Kidney (tissue), 14 donors: ENCODE results near the gene NCBP2L. TPM values are rescaled to one million over a fixed set of nuclear protein-coding genes. Genes with fewer than 3 reads are reported as not detected.

Source experiments
- DNase-seq, 5 donors: peaks; one replicate each; pipeline ENCODE4 v3.0.0-alpha.2; 2013 to 2020
- FAIRE-seq: peaks from 2 replicates; lab custom pipeline; 2012; peaks lifted over from hg19 to GRCh38; lab: Jason Lieb, UNC
- H3K27ac ChIP-seq, 2 donors: one replicate each; pipeline ENCODE4 v1.7.0; 2013; ENCODE audit warnings: low read depth in 2 of 2, low read length in 2 of 2, inconsistent platforms in 1 of 2
- H3K27me3 ChIP-seq: one replicate; pipeline ENCODE4 v1.7.1; 2013; ENCODE audit warnings: low read length, inconsistent platforms; ENCODE audit not compliant: control insufficient read depth, insufficient read depth
- H3K36me3 ChIP-seq, 3 donors: one replicate each; pipeline versions ENCODE4 v1.7.0 to v1.7.1; 2013; ENCODE audit warnings: low read length in 3 of 3, control low read depth in 1 of 3, inconsistent platforms in 1 of 3; ENCODE audit not compliant: insufficient read depth in 3 of 3, control insufficient read depth in 2 of 3
- H3K4me1 ChIP-seq, 3 donors: one replicate each; pipeline versions ENCODE4 v1.7.0 to v1.7.1; 2013; ENCODE audit warnings: low read length in 3 of 3, inconsistent platforms in 1 of 3, low read depth in 1 of 3; ENCODE audit not compliant: control insufficient read depth in 2 of 3, insufficient read depth in 2 of 3
- H3K4me3 ChIP-seq, 3 donors: one replicate each; pipeline versions ENCODE4 v1.7.0 to v1.8.1; 2013; ENCODE audit warnings: low read length in 3 of 3, control low read depth in 1 of 3, inconsistent platforms in 1 of 3
- H3K9ac ChIP-seq, 3 donors: one replicate each; pipeline versions ENCODE4 v1.7.0 to v1.7.1; 2013; ENCODE audit warnings: low read length in 3 of 3, control low read depth in 1 of 3, inconsistent platforms in 1 of 3
- H3K9me3 ChIP-seq, 3 donors: one replicate each; pipeline versions ENCODE4 v1.7.0 to v1.7.1; 2013; ENCODE audit warnings: low read length in 3 of 3, control low read depth in 1 of 3, inconsistent platforms in 1 of 3; ENCODE audit not compliant: control insufficient read depth in 2 of 3, insufficient read depth in 1 of 3
- CTCF ChIP-seq: IDR thresholded peaks from 3 replicates; pipeline ENCODE4 v1.5.1; 2012; ENCODE audit warnings: mild to moderate bottlenecking, moderate library complexity, borderline replicate concordance; ENCODE audit not compliant: insufficient read depth; ENCODE audit errors: extremely low read depth
- intact Hi-C: fragments of 100-400 bp; cut with DNase I; formaldehyde crosslinking; loops from one replicate; pipeline ENCODE4 v1.11.1; 2022
- polyA plus RNA-seq: library from polyadenylated mRNA; stranded (reverse); fragments of 350-450 nt; fragmentation: Illumina TruSeq; extraction: RNeasy Lipid Tissue Mini Kit (QIAGEN cat#74804); gene quantifications from one replicate; pipeline ENCODE4 v1.2.3, GENCODE V29; 2014; ENCODE audit warnings: low read depth, low replicate concordance; ENCODE audit not compliant: insufficient read depth
- total RNA-seq: library from RNA; stranded (reverse); fragmentation: NEBNext Ultra II Directional; extraction: Animal tissue kit (Norgen Biotek cat#: 25700); gene quantifications from one replicate; pipeline ENCODE4 v1.2.1, GENCODE V29; 2021
- donor health status: control.
- donor health status: control.
- donor health status: control.
- donor health status: control.
- donor health status: control.
- donor health status: DM: yes; HTN: yes; CAD: no.
- donor health status: Normal renal cell carcinoma (clear cell type).

NCBP2L gene
- total and polyA plus RNA-seq, 2 donors from 2014 or later = not detected

GRCh38 chrX:107758231-107758766 is 19.2 kb upstream of the NCBP2L start:
- H3K36me3 ChIP-seq = no peaks in the 10 kb centered on the region
- no peak for DNase-seq
- no peak overlapping the region for H3K9ac ChIP-seq
- H3K4me1 ChIP-seq = no peaks in the 10 kb centered on the region
- no peak for FAIRE-seq
- no peak overlapping the region for H3K4me3 ChIP-seq
- no peak for TF ChIP-seq CTCF
- intact Hi-C loops = no loop called here
- H3K27me3 ChIP-seq = no peaks in the 10 kb centered on the region
- H3K27ac ChIP-seq = no peak overlapping the region
- no peaks in the 10 kb centered on the region for H3K9me3 ChIP-seq

GRCh38 chrX:107760304-107761077 is 17.0 kb upstream of the NCBP2L start:
- FAIRE-seq = no peak
- Histone ChIP-seq H3K27me3 (peaks cover 3% of the 10 kb centered on the region), H3K9me3 (no peaks in the 10 kb centered on the region), H3K27ac (no peak overlapping the region), H3K4me1 (no peaks in the 10 kb centered on the region), H3K9ac (no peak overlapping the region), H3K36me3 (no peaks in the 10 kb centered on the region), H3K4me3 (no peak overlapping the region)
- no peak for TF ChIP-seq CTCF
- no peak for DNase-seq
- intact Hi-C loops = no loop called here

GRCh38 chrX:107763647-107764046 is 13.9 kb upstream of the NCBP2L start:
- no peak overlapping the region for H3K27ac ChIP-seq
- no peaks in the 10 kb centered on the region for H3K9me3 ChIP-seq
- H3K4me3 ChIP-seq = no peak overlapping the region
- intact Hi-C loops = no loop called here
- DNase-seq (no peak), FAIRE-seq (no peak)
- H3K9ac ChIP-seq = no peak overlapping the region
- H3K4me1 ChIP-seq = peaks cover 0 to 4% (median 0%) of the 10 kb centered on the region in 3 donors
- peaks cover 3% of the 10 kb centered on the region for H3K27me3 ChIP-seq
- no peaks in the 10 kb centered on the region for H3K36me3 ChIP-seq
- no peak for TF ChIP-seq CTCF
